T follicular helper cell (primary cell): ENCODE measurements around the gene NAXD.
A peak's percentile ranks its signal among the peaks of the same experiment; 100 is the strongest.
"Not testable (repeated sequence)": the region's sequence is repeated elsewhere in the genome, so short reads cannot be mapped to it uniquely, and the experiment has no call there.

Experiments used
- DNase-seq: peaks from one replicate; pipeline ENCODE4 v3.0.0-alpha.2; 2020; ENCODE audit warnings: low read depth

Gene NAXD

GRCh38 chr13:110644892-110645521 lies 29.7 kb downstream of the NAXD start:
- peak; percentile 30 for DNase-seq

- DNase-seq, result no peak
These were observed 30.4 kb downstream of the NAXD start for GRCh38 chr13:110645750-110646149.

- DNase-seq, result no peak
These were observed 31.4 kb downstream of the NAXD start for GRCh38 chr13:110646442-110647364.

GRCh38 chr13:110647365-110647737 lies 32.0 kb downstream of the NAXD start:
- DNase-seq, result no peak

- no peak for DNase-seq
These were observed 32.9 kb downstream of the NAXD start for GRCh38 chr13:110648146-110648819.

- DNase-seq, result no peak
These were observed 33.6 kb downstream of the NAXD start for GRCh38 chr13:110648848-110649421.

GRCh38 chr13:110649551-110649950 lies 34.2 kb downstream of the NAXD start:
- no peak for DNase-seq

GRCh38 chr13:110650436-110650835 lies 35.1 kb downstream of the NAXD start:
- DNase-seq, result no peak

GRCh38 chr13:110651271-110651670 lies 35.9 kb downstream of the NAXD start:
- DNase-seq, result no peak

GRCh38 chr13:110651726-110652230 lies 36.4 kb downstream of the NAXD start:
- DNase-seq, result no peak

- DNase-seq, result no peak
These were observed 36.9 kb downstream of the NAXD start for GRCh38 chr13:110652231-110652730.

- no peak for DNase-seq
These were observed 37.4 kb downstream of the NAXD start for GRCh38 chr13:110652764-110653163.

- DNase-seq, result no peak
These were observed 37.9 kb downstream of the NAXD start for GRCh38 chr13:110653271-110653670.

- DNase-seq, result no peak
These were observed 38.5 kb downstream of the NAXD start for GRCh38 chr13:110653851-110654250.

GRCh38 chr13:110657196-110657595 lies 41.9 kb downstream of the NAXD start:
- no peak for DNase-seq

GRCh38 chr13:110658218-110658911 lies 43.0 kb downstream of the NAXD start:
- not testable (repeated sequence) for DNase-seq

- DNase-seq, result no peak
These were observed 45.9 kb downstream of the NAXD start for GRCh38 chr13:110661256-110661655.

- DNase-seq, result no peak
These were observed 46.7 kb downstream of the NAXD start for GRCh38 chr13:110662091-110662490.

GRCh38 chr13:110662777-110663443 lies 47.6 kb downstream of the NAXD start:
- DNase-seq, result no peak

- DNase-seq, result no peak
These were observed 48.1 kb downstream of the NAXD start for GRCh38 chr13:110663491-110663890.

GRCh38 chr13:110664041-110664440 lies 48.7 kb downstream of the NAXD start:
- no peak for DNase-seq
